ENCODE measurements around the gene CDK16. TPM values are rescaled to one million over a fixed set of nuclear protein-coding genes. Genes with fewer than 3 reads are reported as not detected.

Gene CDK16
- total and polyA plus RNA-seq, 2 of the 13 experiments (the other 11 are each of a cell fraction or from before 2014, with no cell fraction given): 64.5 to 225 TPM

- Histone ChIP-seq H3K9me3 (ENCODE audit: low read length) (no peaks in the 10 kb centered on the region), H3K27ac (ENCODE audit: extremely low read length, insufficient read depth, low read length) (no peak overlapping the region), H3K9ac (ENCODE audit: insufficient read depth, low read depth, low read length) (no peak overlapping the region), H3K4me1 (ENCODE audit: insufficient read depth, low read length) (no peaks in the 10 kb centered on the region), H2AFZ (ENCODE audit: low read length) (no peak overlapping the region), H3K4me3 (replicated peaks in 1 of 3; ENCODE audit: insufficient read depth in 1 of 3, low read depth in 2 of 3, low read length in 3 of 3) (no peak overlapping the region), H3K79me2 (ENCODE audit: insufficient read depth, low read length) (no peaks in the 10 kb centered on the region), H3K27me3 (ENCODE audit: control insufficient read depth in 1 of 2, insufficient read depth in 2 of 2, low read length in 2 of 2) (no peaks in the 10 kb centered on the region), H4K20me1 (ENCODE audit: insufficient read depth, low read length) (no peaks in the 10 kb centered on the region; the same call in 1 of the 2 replicates), H3K4me2 (ENCODE audit: low read depth, low read length) (no peak overlapping the region), H3K36me3 (replicated peaks in 1 of 2; ENCODE audit: control insufficient read depth in 1 of 2, insufficient read depth in 2 of 2, low read length in 2 of 2) (peaks cover 16 to 66% of the 10 kb centered on the region in 2 experiments; a peak in 4 of 5 replicates)
- FAIRE-seq (no peak), DNase-seq (ENCODE audit: low spot score) (no peak), ATAC-seq (no peak)
- POLR2A ChIA-PET: interaction anchor here (3.0 kb wide), 1 partner anchor 8 kb away, joined by 9 read pairs; the partner anchor contains the start of gene CDK16
- TF ChIP-seq ZNF441 (CRISPR knock-in tag; IDR thresholded peaks at IDR 0.05; ENCODE audit: borderline replicate concordance): no peak
- TF ChIP-seq MEIS2 (CRISPR knock-in tag; IDR thresholded peaks at IDR 0.05): no peak
- TF ChIP-seq GMEB2 (CRISPR knock-in tag; IDR thresholded peaks at IDR 0.05; ENCODE audit: low read depth): no peak
- TF ChIP-seq ZNF678 (CRISPR knock-in tag; IDR thresholded peaks at IDR 0.05): no peak
- no peak for TF ChIP-seq MYC (CRISPR knock-in tag; IDR thresholded peaks at IDR 0.05; ENCODE audit: borderline replicate concordance)
- no peak for TF ChIP-seq MEF2D (CRISPR knock-in tag; IDR thresholded peaks at IDR 0.05)
- TF ChIP-seq ZNF576 (CRISPR knock-in tag; IDR thresholded peaks at IDR 0.05): no peak
- TF ChIP-seq ZNF17 (CRISPR knock-in tag; IDR thresholded peaks at IDR 0.05): no peak
- TF ChIP-seq ZBTB38 (CRISPR knock-in tag; IDR thresholded peaks at IDR 0.05): no peak
- CTCF ChIA-PET (ENCODE audit: low intra/inter-chr PET ratio, low total read pairs): no interaction called here
- BruUV-seq (replicated peaks): no TSS peak
- in situ Hi-C loops (cut with HindIII; ENCODE audit: extremely low pct_ligation_motif_present, low pct_unique_long_range_greater_than_20kb): no loop called here
- intact Hi-C loops (cut with micrococcal nuclease; ENCODE audit: unreplicated experiment): no loop called here
- WGBS (ENCODE audit: low lambda C conversion rate): 97% methylated on average over 5 of the region's 16 CpGs
Measured at GRCh38 chrX:47209508-47210238, 8.8 kb upstream of the CDK16 start.

All from HepG2 (cell line).